ENCODE data around the gene ZNF593.

The ZNF593 gene

DNA sequence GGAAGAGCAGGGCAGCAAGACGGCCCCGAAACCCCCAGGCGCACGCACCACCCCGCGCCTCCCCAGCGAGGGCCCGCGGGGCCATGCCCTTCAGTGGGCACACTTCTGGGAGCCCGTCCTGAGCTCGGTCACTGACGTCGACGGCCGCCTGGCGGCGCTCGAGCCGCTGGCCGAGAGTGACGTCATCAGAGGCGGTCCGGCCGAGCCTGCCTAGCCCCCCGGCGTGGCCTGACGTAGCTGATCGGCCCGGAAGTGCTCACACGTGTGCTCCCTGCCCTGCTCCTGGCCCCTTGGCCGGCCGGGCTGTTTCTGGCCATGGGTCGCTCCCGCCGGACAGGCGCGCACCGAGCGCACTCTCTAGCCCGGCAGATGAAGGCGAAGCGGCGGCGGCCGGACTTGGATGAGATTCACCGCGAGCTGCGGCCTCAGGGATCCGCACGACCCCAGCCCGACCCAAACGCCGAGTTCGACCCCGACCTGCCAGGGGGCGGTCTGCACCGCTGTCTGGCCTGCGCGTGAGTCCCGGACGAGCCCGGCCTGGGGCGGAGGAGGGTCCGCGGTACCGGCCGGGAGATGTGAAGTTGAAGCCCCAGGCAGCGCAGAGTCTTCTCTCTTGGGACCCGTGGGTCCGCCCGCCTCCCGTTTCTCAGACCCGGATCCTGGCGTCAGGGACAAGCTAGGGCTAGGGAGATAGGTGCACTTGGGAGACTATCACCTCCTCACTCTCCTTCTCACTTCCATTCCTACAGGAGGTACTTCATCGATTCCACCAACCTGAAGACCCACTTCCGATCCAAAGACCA lies at the start of gene ZNF593:
ZNF593 (plus strand) TSS at position 240 of the 803 bp plus-strand sequence; CDS start at position 316, 76 bp downstream.
- DNase-seq (ENCODE audit: low read depth in 2 of 2): peak; percentile 76 to 86

- no peak for DNase-seq (ENCODE audit: low read depth in 2 of 2)
These were observed 47.6 kb upstream of the ZNF593 start for GRCh38 chr1:26121854-26122773.

- DNase-seq (ENCODE audit: low read depth in 2 of 2): no peak
These were observed 46.4 kb upstream of the ZNF593 start for GRCh38 chr1:26122988-26123973.

- DNase-seq (ENCODE audit: low read depth in 2 of 2): no peak
These were observed 45.0 kb upstream of the ZNF593 start for GRCh38 chr1:26124418-26125331.

GRCh38 chr1:26125382-26125781 lies 44.3 kb upstream of the ZNF593 start:
- no peak for DNase-seq (ENCODE audit: low read depth in 2 of 2)

- DNase-seq (ENCODE audit: low read depth in 2 of 2): no peak
These were observed 43.8 kb upstream of the ZNF593 start for GRCh38 chr1:26125946-26126320.

- DNase-seq (ENCODE audit: low read depth in 2 of 2): no peak
These were observed 43.2 kb upstream of the ZNF593 start for GRCh38 chr1:26126321-26127084.

- no peak for DNase-seq (ENCODE audit: low read depth in 2 of 2)
These were observed 42.2 kb upstream of the ZNF593 start for GRCh38 chr1:26127235-26128163.

GRCh38 chr1:26129778-26130177 lies 39.9 kb upstream of the ZNF593 start:
- no peak for DNase-seq (ENCODE audit: low read depth in 2 of 2)

DNA sequence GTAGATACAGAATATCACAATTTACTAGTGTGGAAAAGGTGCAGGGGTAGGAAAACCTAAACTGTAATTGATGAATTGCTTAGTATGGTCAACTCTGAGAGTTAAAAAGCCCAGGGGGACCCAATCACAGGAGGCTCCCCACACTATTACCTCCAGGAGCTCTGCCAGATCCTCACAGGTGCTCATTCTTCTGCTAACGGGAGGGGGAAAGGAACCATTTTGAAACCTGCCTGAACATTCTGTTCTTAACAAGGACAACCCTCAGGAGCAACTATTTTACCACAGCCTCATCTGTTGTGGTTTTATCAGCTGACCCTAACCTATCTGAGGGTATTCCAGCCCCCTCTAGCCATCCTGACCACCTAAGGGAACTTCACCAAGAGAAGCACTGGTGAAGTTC lies 39.0 kb upstream of the ZNF593 start:
- no peak for DNase-seq (ENCODE audit: low read depth in 2 of 2)

DNA sequence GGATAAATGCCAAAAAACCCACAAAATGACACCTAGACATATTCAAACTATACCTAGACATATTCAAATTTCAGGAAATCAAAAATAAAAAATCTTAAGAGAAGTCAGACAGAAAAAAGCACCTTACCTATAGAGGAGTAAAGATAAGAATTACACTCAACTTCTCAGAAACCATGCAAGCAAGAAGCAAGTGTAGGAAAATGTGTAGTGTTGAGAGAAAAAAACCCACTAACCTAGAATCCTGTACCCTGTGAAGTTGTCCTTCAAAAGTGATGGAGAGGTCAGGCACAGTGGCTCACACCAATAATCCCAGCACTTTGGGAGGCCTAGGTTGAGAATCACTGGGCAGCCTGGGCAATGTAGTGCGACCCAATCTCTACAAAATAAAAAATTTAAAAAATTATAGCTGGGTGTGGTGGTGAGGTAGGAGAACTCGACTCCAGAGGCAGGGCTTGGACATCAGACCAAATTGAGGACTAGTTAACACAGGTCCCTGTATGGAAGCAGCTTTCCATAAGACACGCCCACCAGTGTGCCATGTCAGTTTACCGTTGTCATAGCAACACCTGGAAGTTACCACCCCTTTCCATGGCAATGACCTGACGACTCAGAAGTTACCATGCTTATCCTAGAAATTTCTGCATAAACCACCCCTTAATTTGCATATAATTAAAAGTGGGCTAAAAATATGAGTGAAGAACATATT lies 37.4 kb upstream of the ZNF593 start:
- DNase-seq (ENCODE audit: low read depth in 2 of 2): no peak

GRCh38 chr1:26132834-26133167 lies 36.9 kb upstream of the ZNF593 start:
- DNase-seq (ENCODE audit: low read depth in 2 of 2): no peak

- no peak for DNase-seq (ENCODE audit: low read depth in 2 of 2)
These were observed 35.2 kb upstream of the ZNF593 start for GRCh38 chr1:26134466-26134865.

DNA sequence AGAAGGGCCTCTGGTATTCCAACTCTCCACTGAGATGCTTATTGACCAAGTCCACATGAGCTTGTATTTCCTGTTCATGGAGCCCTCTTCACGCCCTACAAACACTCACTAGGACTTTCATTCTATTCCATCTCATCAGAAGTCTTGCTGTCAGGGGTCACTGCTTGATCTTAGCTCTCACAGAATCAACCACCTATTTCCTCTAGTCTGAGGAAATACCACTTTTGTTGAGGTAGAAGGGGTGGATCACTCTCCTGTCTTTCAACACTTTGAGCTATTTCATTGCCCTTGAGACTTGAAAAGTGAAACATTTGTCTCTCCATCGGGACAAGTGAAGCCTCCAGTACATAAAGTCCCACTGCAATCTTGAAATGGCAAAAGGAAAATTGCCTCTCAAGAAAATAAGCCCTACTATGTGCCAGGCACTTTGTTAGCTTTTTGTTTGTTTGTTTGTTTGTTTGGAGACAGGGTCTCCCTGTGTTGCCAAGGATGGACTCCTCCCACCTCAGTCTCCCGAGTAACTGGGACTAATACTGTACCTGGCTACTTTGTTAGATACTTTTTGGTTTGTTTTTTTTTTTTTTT lies 30.6 kb upstream of the ZNF593 start:
- DNase-seq (ENCODE audit: low read depth in 2 of 2): no peak

DNA sequence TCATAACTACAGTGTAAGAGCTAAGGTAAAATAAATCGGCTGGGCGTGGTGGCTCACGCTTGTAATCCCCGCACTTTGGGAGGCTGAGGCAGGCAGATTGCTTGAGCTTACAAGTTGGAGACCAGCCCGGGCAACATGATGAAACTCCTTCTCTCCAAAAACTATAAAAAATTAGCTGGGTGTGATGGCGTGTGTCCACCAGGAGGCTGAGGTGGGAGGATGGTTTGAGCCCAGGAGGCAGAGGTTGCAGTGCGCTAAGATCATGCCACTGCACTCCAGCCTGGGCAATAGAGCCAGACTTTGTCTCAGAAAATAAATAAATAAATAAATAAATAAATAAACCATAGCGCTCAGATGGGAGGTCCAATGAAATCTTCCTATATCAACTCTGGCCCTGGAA lies 27.5 kb upstream of the ZNF593 start:
- no peak for DNase-seq (ENCODE audit: low read depth in 2 of 2)

DNA sequence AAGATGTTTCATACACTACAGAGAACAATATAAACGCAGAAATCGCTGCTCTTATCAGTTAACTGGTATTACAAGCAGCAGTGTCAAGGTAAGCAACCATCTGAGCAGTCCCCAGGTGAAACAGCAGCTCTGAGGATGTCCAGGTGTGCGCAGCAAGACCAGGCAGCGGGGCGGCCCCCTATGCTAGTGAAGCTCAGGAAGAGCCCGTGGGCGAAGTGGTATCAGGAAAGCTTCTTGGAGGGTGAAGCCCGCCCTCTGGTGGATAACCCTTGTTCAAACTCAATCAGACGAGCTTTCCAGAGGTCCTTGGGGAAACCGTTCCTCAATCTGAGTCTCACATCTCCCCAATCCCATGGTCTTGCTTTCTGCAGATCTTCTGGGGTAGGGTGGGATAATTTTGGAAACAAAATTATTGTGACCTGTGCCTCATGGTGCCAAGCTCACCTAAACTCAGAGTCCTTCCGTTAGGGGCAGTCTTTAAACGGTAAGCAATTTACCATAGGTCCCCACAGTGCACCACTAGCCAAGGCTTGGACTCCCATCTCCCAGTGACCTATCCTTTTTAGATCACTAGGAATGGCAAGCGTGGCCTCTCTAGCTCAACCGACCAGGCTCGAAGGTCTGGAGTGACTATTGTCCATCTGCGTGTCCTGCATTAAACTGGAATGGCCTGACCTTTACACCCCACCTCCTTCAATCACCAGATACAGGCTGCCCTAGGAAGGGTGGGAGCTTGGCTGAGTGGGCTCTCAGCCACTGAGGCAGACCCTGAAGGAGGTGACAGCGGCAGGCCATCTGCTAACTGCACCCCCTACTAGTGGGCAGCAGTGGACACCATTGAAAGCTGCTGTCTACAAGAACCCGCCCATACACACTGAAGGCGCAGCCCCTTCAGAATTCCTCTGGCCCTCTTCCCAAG lies 24.4 kb upstream of the ZNF593 start:
- peak; percentile 58 to 67 for DNase-seq (ENCODE audit: low read depth in 2 of 2)

GRCh38 chr1:26145960-26146294 lies 23.8 kb upstream of the ZNF593 start:
- no peak for DNase-seq (ENCODE audit: low read depth in 2 of 2)

All from activated CD4-positive, alpha-beta T cell treated with anti-CD3 and anti-CD28 coated beads for 24 hours (primary cell).